Measurements from ENCODE around the gene C1orf141.

The C1orf141 gene

DNA sequence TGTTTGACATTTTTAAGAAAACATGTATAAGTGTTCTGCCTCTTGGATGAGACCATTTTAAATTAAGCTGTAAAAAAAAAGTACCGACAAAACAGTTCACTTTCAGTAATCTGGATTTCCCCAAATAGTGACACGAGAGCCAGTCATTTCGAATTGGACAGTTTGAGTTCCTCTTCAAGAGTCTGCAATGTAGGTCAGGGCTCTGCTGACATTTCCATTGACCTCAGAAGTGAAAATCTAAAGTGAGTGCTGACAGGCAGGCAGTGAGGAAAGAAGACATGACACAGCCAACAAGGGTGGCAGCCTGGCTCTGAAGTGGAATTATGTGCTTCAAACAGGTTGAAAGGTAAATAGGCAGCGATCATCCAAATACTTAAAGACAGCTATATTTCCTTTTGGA is 31.4 kb upstream of the C1orf141 start, which contains the start of gene IL23R:
TSS of gene IL23R (plus strand) at position 259 of the 400 bp plus-strand sequence. CDS start 1,667 bp downstream, outside the sequence.
- Histone ChIP-seq H3K27ac (ENCODE audit: low read depth, low read length, poor library complexity, severe bottlenecking) (no peak within 1 kb of the TSS), H3K4me3 (ENCODE audit: low read depth, low read length, poor library complexity, severe bottlenecking) (no peak within 1 kb of the TSS), H3K79me2 (ENCODE audit: insufficient read depth, low read length) (no peaks in the 10 kb centered on the region), H2AFZ (ENCODE audit: low read length) (no peak within 1 kb of the TSS), H3K9me2 (ENCODE audit: low read depth, low read length) (no peaks in the 10 kb centered on the region), H3K9ac (ENCODE audit: low read length) (no peak within 1 kb of the TSS), H4K20me1 (ENCODE audit: insufficient read depth, low read length) (no peaks in the 10 kb centered on the region), H3K4me2 (ENCODE audit: low read length) (no peak within 1 kb of the TSS), H3K27me3 (ENCODE audit: insufficient read depth, low read length) (no peaks in the 10 kb centered on the region), H3K4me1 (ENCODE audit: insufficient read depth, low read length, severe bottlenecking) (no peaks in the 10 kb centered on the region), H3K36me3 (ENCODE audit: insufficient read depth, low read length) (no peaks in the 10 kb centered on the region), H3F3A (ENCODE audit: insufficient read depth, low read length) (no peaks in the 10 kb centered on the region), H3K9me3 (ENCODE audit: low read length) (no peaks in the 10 kb centered on the region)
- TF ChIP-seq, protein P1, sequence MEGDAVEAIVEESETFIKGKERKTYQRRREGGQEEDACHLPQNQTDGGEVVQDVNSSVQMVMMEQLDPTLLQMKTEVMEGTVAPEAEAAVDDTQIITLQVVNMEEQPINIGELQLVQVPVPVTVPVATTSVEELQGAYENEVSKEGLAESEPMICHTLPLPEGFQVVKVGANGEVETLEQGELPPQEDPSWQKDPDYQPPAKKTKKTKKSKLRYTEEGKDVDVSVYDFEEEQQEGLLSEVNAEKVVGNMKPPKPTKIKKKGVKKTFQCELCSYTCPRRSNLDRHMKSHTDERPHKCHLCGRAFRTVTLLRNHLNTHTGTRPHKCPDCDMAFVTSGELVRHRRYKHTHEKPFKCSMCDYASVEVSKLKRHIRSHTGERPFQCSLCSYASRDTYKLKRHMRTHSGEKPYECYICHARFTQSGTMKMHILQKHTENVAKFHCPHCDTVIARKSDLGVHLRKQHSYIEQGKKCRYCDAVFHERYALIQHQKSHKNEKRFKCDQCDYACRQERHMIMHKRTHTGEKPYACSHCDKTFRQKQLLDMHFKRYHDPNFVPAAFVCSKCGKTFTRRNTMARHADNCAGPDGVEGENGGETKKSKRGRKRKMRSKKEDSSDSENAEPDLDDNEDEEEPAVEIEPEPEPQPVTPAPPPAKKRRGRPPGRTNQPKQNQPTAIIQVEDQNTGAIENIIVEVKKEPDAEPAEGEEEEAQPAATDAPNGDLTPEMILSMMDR (IDR thresholded peaks at IDR 0.05; ENCODE audit: low read length), result no peak
- TF ChIP-seq EZH2 (IDR thresholded peaks at IDR 0.05; ENCODE audit: borderline replicate concordance, low read length), result no peak

DNA sequence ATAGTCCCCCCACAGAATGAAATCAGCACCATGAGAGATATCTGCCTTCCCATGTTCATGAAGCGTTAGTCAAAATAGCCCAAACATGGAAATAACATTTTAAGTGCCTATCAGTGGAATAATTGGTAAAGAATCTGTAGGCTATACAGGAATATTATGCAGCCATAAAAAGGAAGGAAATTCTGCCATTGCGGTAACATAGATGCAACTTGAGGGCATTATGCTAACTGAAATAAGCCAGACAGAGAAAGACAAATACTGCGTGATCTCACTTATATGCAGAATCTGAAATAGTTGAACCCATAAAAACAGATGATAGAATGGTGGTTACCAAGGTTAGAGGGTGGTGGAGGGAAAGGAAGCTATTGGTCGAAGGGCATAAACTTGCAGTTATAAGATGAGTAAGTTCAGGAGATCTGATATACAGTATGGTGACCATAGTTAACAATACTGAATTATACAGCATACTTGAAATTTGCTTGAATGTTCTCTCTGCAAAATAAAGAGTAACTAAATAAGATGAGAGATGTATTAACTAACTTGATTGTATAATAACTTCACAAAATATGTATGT is 30.8 kb upstream of the C1orf141 start:
- Histone ChIP-seq H3F3A (ENCODE audit: insufficient read depth, low read length) (no peaks in the 10 kb centered on the region), H2AFZ (ENCODE audit: low read length) (no peak overlapping the region), H3K4me3 (ENCODE audit: low read depth, low read length, poor library complexity, severe bottlenecking) (no peak overlapping the region), H3K4me1 (ENCODE audit: insufficient read depth, low read length, severe bottlenecking) (no peaks in the 10 kb centered on the region), H4K20me1 (ENCODE audit: insufficient read depth, low read length) (no peaks in the 10 kb centered on the region), H3K27me3 (ENCODE audit: insufficient read depth, low read length) (no peaks in the 10 kb centered on the region), H3K27ac (ENCODE audit: low read depth, low read length, poor library complexity, severe bottlenecking) (no peak overlapping the region), H3K9me3 (ENCODE audit: low read length) (no peaks in the 10 kb centered on the region), H3K9me2 (ENCODE audit: low read depth, low read length) (no peaks in the 10 kb centered on the region), H3K36me3 (ENCODE audit: insufficient read depth, low read length) (no peaks in the 10 kb centered on the region), H3K4me2 (ENCODE audit: low read length) (no peak overlapping the region), H3K9ac (ENCODE audit: low read length) (no peak overlapping the region), H3K79me2 (ENCODE audit: insufficient read depth, low read length) (no peaks in the 10 kb centered on the region)
- TF ChIP-seq EZH2 (IDR thresholded peaks at IDR 0.05; ENCODE audit: borderline replicate concordance, low read length), result no peak
- TF ChIP-seq, protein P1 (IDR thresholded peaks at IDR 0.05; ENCODE audit: low read length), result no peak

DNA sequence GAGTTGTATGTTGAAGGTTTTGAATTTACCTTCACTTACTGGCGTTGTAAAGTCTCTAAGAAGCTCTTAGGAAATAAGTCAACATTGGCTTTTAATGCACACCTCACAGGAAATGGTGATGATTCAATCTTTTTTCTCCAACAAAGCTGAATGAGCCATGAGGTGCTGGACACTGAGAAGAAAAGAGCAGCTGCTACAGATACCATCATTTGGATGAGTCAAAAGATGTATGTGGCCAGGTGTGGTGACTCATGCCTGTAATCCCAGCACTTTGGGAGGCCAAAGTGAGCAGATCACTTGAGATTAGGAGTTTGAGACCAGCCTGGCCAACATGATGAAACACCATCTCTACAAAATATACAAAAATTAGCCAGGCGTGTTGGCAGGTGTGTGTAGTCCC is 28.2 kb upstream of the C1orf141 start:
- no peak overlapping the region for H2AFZ ChIP-seq (ENCODE audit: low read length)
- H3K27me3 ChIP-seq (ENCODE audit: insufficient read depth, low read length), result no peaks in the 10 kb centered on the region
- no peak overlapping the region for H3K4me3 ChIP-seq (ENCODE audit: low read depth, low read length, poor library complexity, severe bottlenecking)
- no peaks in the 10 kb centered on the region for H3K4me1 ChIP-seq (ENCODE audit: insufficient read depth, low read length, severe bottlenecking)
- TF ChIP-seq, protein P1 (IDR thresholded peaks at IDR 0.05; ENCODE audit: low read length), result no peak
- no peak for TF ChIP-seq EZH2 (IDR thresholded peaks at IDR 0.05; ENCODE audit: borderline replicate concordance, low read length)
- no peaks in the 10 kb centered on the region for H3K36me3 ChIP-seq (ENCODE audit: insufficient read depth, low read length)
- H3K9me2 ChIP-seq (ENCODE audit: low read depth, low read length), result no peaks in the 10 kb centered on the region
- H4K20me1 ChIP-seq (ENCODE audit: insufficient read depth, low read length), result no peaks in the 10 kb centered on the region
- no peak overlapping the region for H3K4me2 ChIP-seq (ENCODE audit: low read length)
- no peaks in the 10 kb centered on the region for H3F3A ChIP-seq (ENCODE audit: insufficient read depth, low read length)
- H3K79me2 ChIP-seq (ENCODE audit: insufficient read depth, low read length), result no peaks in the 10 kb centered on the region
- no peaks in the 10 kb centered on the region for H3K9me3 ChIP-seq (ENCODE audit: low read length)
- no peak overlapping the region for H3K9ac ChIP-seq (ENCODE audit: low read length)
- H3K27ac ChIP-seq (ENCODE audit: low read depth, low read length, poor library complexity, severe bottlenecking), result no peak overlapping the region
